Cardiac muscle cell (in vitro differentiated cells and primary cell): Measurements from ENCODE around the gene NFIA. TPM values are rescaled to one million over a fixed set of nuclear protein-coding genes. Genes with fewer than 3 reads are reported as not detected.

Source experiments
- DNase-seq, 2 donors: peaks; one replicate each; pipeline versions ENCODE4 v3.0.0 to v3.0.0-alpha.2; 2010 to 2017; ENCODE audit warnings: low read depth in 1 of 2, low spot score in 1 of 2
- H3K27ac ChIP-seq: fragments of 200-600 bp; sonication (generic); 2 replicates; pipeline ENCODE4 v1.5.1; 2016
- H3K27me3 ChIP-seq: fragments of 200-600 bp; sonication (generic); 2 replicates; pipeline ENCODE4 v1.6.0; 2016; ENCODE audit warnings: control low read depth
- H3K36me3 ChIP-seq: fragments of 200-600 bp; sonication (generic); 2 replicates; pipeline ENCODE4 v1.5.1; 2016; ENCODE audit warnings: control low read depth
- H3K4me1 ChIP-seq: fragments of 200-600 bp; sonication (generic); 2 replicates; pipeline ENCODE4 v1.8.1; 2017; ENCODE audit warnings: low read depth, mild to moderate bottlenecking, mixed run types
- H3K4me3 ChIP-seq: fragments of 200-600 bp; sonication (generic); 2 replicates; pipeline ENCODE4 v1.5.1; 2016; ENCODE audit warnings: mild to moderate bottlenecking
- H3K9me3 ChIP-seq: fragments of 200-600 bp; sonication (generic); 2 replicates; pipeline ENCODE4 v1.5.1; 2017; ENCODE audit warnings: low read depth, mild to moderate bottlenecking, control low read depth
- polyA plus RNA-seq: library from polyadenylated mRNA; unstranded; fragments of >200 nt; fragmentation: Nextera tagmentation; extraction: Ambion mirVana; gene quantifications from 2 replicates; pipeline ENCODE4 v1.2.1, GENCODE V29; 2016
- total RNA-seq: library from RNA; depleted of rRNA; stranded (reverse); fragments of >200 nt; gene quantifications from 2 replicates; pipeline ENCODE4 v1.2.3, GENCODE V29; 2016
- TF ChIP-seq, protein P1 (sequence below): IDR thresholded peaks from 2 replicates; pipeline ENCODE4 v1.5.1; 2012; ENCODE audit warnings: low read depth, mild to moderate bottlenecking, low read length

Gene NFIA
- total and polyA plus RNA-seq, 2 experiments from 2014 or later, result 10.1 to 12.0 TPM

DNA sequence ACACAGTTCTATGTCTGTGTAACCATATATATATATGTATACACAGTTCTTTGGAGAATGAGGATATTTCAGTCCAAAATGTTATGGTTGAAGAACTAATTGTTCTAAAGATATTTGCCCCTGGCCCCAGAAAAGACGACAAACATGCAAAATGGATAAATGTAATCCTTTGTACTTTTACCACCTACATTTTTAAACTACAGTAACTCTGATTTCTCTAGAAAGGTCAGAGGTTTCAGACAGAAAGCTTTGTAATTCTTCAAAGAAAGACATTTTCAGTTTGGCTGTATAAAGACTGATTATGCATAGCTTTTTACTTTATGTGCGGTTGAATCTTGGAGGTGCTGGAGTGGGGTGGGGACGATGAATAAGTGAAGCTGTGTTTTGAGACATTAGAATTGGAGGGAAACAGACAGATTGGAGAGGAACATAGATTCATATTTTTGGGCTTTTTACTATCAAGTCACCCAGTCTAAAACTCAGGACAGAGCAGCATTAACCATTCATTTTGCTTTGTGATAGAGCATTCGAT is 16.6 kb downstream of the NFIA start:
- H3K27me3 ChIP-seq, result no peaks in the 10 kb centered on the region
- no peak overlapping the region for H3K27ac ChIP-seq
- H3K9me3 ChIP-seq, result no peaks in the 10 kb centered on the region
- no peak overlapping the region for H3K4me3 ChIP-seq
- TF ChIP-seq, protein P1, sequence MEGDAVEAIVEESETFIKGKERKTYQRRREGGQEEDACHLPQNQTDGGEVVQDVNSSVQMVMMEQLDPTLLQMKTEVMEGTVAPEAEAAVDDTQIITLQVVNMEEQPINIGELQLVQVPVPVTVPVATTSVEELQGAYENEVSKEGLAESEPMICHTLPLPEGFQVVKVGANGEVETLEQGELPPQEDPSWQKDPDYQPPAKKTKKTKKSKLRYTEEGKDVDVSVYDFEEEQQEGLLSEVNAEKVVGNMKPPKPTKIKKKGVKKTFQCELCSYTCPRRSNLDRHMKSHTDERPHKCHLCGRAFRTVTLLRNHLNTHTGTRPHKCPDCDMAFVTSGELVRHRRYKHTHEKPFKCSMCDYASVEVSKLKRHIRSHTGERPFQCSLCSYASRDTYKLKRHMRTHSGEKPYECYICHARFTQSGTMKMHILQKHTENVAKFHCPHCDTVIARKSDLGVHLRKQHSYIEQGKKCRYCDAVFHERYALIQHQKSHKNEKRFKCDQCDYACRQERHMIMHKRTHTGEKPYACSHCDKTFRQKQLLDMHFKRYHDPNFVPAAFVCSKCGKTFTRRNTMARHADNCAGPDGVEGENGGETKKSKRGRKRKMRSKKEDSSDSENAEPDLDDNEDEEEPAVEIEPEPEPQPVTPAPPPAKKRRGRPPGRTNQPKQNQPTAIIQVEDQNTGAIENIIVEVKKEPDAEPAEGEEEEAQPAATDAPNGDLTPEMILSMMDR, result no peak
- H3K4me1 ChIP-seq, result no peaks in the 10 kb centered on the region
- no peak for DNase-seq
- H3K36me3 ChIP-seq, result no peaks in the 10 kb centered on the region

DNA sequence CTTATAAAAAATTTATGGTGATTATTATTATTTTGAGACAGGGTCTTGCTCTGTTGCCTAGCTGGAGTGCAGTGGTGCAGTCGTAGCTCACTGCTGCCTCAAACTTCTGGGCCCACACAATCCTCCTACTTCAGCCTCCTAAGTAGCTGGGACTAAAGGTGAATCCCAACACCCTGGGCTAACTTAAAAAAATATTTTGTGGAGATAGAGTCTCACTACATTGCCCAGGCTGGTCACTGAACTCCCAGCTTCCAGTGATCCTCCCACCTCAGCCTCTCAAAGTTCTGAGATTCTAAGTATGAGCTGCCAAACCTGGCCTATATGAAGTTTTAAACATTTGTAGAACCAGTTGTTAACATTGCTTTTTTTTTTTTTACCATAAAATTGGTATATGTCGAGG is 18.2 kb downstream of the NFIA start:
- Histone ChIP-seq H3K27me3 (no peaks in the 10 kb centered on the region), H3K36me3 (no peaks in the 10 kb centered on the region), H3K4me1 (no peaks in the 10 kb centered on the region), H3K9me3 (no peaks in the 10 kb centered on the region), H3K4me3 (no peak overlapping the region), H3K27ac (no peak overlapping the region)
- DNase-seq, result no peak
- TF ChIP-seq, protein P1, result no peak

DNA sequence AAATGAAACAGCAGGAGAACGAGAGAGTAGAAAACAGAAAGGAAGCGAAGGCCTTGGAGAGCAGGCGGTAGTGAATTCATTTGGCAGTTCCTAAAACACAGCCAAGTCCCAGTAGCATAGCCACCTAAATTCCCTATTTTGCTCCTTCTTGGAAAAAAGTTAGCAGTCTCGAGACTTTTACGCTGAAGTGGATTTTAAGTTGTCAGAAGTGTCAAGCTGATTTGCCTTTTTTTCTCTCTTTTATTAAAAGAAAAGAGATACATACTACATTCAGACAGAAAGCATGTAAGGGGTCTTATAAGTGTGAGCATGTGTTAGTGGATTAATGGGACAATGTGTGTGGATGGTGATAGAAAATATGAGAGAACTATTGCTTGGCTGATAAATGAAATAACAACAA is 19.2 kb downstream of the NFIA start:
- TF ChIP-seq, protein P1, result no peak
- Histone ChIP-seq H3K27ac (no peak overlapping the region), H3K9me3 (no peaks in the 10 kb centered on the region), H3K27me3 (no peaks in the 10 kb centered on the region), H3K4me3 (no peak overlapping the region), H3K4me1 (no peaks in the 10 kb centered on the region), H3K36me3 (no peaks in the 10 kb centered on the region)
- DNase-seq, result no peak

DNA sequence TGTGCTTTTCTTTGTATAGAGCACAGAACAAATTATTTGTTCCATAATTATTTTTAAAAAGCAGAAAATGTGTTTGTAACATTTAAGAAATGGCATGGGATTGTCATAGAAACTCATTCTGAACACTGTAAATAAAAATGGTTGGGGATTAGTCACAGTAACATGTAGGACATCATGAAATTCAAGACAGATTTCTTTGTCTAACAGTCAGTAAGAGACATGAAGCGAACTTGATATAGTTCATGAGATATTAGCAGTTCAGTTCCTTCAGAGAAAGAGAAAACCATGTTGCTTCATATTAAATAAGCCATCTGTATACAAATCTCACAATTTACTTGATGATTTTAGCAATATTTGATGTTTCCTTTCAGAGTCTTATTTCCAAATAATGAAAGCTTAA is 19.7 kb downstream of the NFIA start:
- no peak overlapping the region for H3K27ac ChIP-seq
- DNase-seq, result no peak
- TF ChIP-seq, protein P1, result no peak

DNA sequence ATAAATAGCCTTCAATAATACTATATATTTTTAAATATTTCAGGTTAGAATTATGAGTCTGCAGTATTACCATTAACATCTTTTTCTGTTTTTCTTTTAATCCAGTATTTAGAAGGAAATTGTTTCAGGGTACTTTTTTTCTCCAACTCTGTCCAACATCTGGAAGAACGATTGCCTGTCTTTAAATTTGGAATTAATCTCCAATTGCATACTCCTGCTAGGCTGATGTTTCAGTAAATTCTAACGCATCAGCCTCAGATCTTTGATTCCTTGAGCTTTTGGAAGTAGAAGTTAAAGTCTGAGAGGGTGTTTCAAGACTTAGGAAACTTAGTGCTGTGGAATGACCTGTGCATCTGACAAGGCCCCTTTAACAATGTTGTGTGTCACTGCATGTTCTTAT is 20.3 kb downstream of the NFIA start:
- Histone ChIP-seq H3K4me1 (no peaks in the 10 kb centered on the region), H3K36me3 (no peaks in the 10 kb centered on the region), H3K27me3 (no peaks in the 10 kb centered on the region), H3K27ac (no peak overlapping the region), H3K4me3 (no peak overlapping the region), H3K9me3 (no peaks in the 10 kb centered on the region)
- TF ChIP-seq, protein P1, result no peak
- no peak for DNase-seq

More for the DNA sequence above, 19.7 kb downstream of the NFIA start:
- Histone ChIP-seq H3K9me3 (no peaks in the 10 kb centered on the region), H3K36me3 (no peaks in the 10 kb centered on the region), H3K4me1 (no peaks in the 10 kb centered on the region), H3K27me3 (no peaks in the 10 kb centered on the region), H3K4me3 (no peak overlapping the region)
